Hematopoietic multipotent progenitor cell treated with erythropoietin and hydrocortisone succinate and interleukin-3 and kit ligand, for 17 days (in vitro differentiated cells): ENCODE data around the gene COLGALT1.
"Not testable (repeated sequence)": the region's sequence is repeated elsewhere in the genome, so short reads cannot be mapped to it uniquely, and the experiment has no call there.

Experiments used
- DNase-seq: peaks from one replicate; pipeline ENCODE4 v3.0.0-alpha.2; 2015; ENCODE audit warnings: low spot score

The COLGALT1 gene

GRCh38 chr19:17555480-17555928 is at the start of gene COLGALT1:
Gene COLGALT1 (plus strand): TSS chr19:17555649. CDS start chr19:17555714, 65 bp downstream.
- peak; percentile 99 for DNase-seq

GRCh38 chr19:17506745-17507144 is 48.7 kb upstream of the COLGALT1 start:
- no peak for DNase-seq

GRCh38 chr19:17508558-17508933 is 46.9 kb upstream of the COLGALT1 start:
- DNase-seq, result not testable (repeated sequence)

DNA sequence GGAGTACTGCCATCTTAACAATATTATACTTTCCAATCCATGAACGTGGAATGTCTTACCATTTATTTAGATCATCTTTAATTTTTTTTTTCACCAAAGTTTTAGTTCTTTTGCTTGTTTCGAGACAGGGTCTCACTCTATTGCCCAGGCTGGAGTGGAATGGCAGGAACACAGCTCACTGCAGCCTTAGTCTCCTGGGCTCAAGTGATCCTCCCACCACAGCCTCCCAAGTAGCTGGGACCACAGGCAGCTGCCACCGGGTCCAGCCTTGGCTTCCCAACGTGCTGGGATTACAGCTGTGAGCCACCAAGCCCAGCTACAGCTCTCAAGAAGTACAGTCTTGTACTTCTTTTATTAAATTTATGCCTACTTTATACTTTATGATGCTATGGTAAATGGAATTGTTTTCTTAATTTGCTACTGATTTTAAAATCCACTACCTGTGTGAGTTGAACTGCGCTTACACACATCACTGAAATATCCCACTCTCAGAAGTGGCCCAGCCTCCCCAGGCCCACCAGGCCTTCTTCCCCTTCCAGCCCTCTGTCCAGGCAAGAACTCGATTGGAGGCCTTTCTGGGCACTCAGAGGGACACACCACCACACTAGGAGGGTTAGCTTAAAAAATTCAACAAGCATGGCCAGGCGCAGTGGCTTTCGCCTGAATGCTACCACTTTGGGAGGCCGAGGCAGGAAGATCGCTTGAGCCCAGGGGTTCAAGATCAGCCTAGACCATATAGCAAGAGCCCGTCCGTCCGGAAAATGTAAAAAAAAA is 45.0 kb upstream of the COLGALT1 start:
- DNase-seq, result no peak

- DNase-seq, result peak; percentile 77
These were observed 43.5 kb upstream of the COLGALT1 start for GRCh38 chr19:17511724-17512573.

DNA sequence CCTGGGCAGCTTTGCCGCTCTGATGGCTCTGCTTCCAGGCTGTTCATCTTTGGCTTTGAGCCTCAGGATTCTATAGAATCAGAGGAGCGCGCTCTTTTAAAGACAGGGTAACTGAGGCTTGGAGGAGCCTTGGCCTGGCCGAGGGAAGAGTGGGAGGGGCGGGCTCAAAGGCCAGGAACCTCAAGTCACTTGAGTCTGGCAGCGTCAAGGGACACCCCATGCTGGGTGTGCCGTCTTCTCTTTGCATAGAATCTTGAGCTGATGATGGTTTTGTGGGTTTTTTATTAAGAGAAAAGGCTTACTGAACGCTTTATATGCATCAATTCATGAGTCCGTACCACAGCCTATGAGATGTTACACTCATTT is 42.9 kb upstream of the COLGALT1 start:
- no peak for DNase-seq

DNA sequence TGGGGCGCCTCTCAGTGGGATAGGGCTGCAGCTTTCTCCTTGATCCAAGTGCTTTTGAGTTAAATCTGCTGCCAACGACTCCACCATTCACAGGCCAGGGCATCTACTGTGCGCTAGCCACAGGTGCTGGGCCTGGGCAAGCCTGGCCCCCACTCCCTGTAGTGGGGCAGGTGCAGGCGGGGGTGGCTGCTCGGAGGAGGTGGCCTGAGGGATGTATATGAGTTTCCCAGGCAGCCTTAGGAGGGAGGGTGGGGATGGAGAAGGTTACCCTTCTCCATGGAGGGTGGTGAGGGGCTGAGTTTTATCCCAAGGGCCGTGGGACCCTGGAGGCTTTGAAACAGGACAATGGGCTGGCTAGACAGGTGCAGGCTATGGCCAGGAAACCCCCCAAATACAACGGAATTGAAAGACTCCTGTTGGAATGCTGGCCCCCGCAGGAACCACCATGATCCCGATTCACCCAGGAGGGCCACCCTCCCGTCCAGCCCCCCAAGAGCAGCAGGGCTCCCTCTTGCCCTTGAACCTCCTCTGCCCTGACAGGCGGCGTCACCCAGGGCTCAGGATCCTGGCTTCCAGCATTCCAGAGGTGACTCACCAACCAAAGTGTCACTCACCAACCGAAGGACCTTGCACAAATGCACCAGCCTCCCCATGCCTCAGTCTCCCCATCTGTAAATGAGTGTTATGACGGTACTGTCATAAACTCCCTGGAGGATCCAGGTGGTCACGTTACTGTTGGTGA is 39.9 kb upstream of the COLGALT1 start:
- no peak for DNase-seq

DNA sequence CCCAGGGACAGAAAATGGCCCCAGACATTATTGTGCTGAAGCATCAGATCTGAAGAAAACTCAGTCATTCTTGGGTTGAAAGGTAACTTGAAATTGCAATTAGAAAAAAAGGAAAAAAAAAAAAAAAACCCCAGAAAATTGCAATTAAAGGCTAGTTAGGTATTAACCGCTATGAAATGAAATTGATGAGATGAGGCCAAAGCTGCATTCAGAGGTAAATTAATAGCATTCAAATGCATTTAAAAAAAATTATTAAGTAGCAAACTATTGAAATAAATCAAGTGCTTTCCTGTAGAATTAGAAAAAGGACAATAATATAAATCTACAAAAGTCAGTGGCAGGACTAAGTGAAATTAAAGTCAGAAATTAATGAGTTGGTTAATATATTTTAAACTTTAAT is 37.6 kb upstream of the COLGALT1 start:
- no peak for DNase-seq

DNA sequence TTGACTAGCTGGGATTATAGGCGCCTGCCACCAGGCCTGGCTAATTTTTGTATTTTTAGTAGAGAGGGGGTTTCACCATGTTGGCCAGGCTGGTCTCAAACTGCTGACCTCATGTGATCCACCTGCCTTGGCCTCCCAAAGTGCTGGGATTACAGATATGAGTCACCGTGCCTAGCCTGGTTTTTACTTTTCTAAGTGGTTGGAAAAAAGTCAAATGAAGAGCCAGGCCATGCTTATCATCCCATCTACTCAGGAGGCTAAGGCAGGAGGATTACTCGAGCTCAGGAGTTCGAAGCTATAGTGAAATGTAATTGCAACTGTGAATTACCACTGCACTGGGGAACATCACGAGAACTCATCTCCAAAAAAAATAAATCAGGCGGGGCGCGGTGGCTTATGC is 36.8 kb upstream of the COLGALT1 start:
- not testable (repeated sequence) for DNase-seq

- no peak for DNase-seq
These were observed 35.5 kb upstream of the COLGALT1 start for GRCh38 chr19:17519967-17520366.

GRCh38 chr19:17520865-17521264 is 34.6 kb upstream of the COLGALT1 start:
- DNase-seq, result no peak

GRCh38 chr19:17522988-17523872 is 32.2 kb upstream of the COLGALT1 start:
- DNase-seq, result no peak

- no peak for DNase-seq
These were observed 30.8 kb upstream of the COLGALT1 start for GRCh38 chr19:17524651-17525050.

DNA sequence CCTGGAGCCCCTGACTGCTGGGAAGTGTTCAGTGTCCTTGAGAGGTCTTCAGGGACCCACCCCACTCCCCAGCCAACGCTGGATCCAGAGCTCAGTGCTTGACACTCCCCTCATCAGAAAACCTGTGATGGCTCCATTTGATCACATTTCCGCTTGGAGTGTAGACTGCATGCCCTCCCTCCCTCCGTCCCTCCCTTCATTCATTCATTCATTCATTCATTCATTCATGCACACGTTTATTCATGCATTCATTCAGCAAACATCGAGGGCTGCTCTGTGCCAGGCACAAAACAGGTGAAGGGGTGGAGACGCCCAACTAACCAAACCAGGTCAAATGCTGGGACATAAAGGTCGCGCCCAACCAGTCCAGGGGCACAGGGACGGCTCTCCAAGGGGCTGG is 30.3 kb upstream of the COLGALT1 start:
- no peak for DNase-seq

- no peak for DNase-seq
These were observed 28.5 kb upstream of the COLGALT1 start for GRCh38 chr19:17526922-17527321.

- no peak for DNase-seq
These were observed 28.1 kb upstream of the COLGALT1 start for GRCh38 chr19:17527326-17527725.

- no peak for DNase-seq
These were observed 26.8 kb upstream of the COLGALT1 start for GRCh38 chr19:17528610-17529009.

DNA sequence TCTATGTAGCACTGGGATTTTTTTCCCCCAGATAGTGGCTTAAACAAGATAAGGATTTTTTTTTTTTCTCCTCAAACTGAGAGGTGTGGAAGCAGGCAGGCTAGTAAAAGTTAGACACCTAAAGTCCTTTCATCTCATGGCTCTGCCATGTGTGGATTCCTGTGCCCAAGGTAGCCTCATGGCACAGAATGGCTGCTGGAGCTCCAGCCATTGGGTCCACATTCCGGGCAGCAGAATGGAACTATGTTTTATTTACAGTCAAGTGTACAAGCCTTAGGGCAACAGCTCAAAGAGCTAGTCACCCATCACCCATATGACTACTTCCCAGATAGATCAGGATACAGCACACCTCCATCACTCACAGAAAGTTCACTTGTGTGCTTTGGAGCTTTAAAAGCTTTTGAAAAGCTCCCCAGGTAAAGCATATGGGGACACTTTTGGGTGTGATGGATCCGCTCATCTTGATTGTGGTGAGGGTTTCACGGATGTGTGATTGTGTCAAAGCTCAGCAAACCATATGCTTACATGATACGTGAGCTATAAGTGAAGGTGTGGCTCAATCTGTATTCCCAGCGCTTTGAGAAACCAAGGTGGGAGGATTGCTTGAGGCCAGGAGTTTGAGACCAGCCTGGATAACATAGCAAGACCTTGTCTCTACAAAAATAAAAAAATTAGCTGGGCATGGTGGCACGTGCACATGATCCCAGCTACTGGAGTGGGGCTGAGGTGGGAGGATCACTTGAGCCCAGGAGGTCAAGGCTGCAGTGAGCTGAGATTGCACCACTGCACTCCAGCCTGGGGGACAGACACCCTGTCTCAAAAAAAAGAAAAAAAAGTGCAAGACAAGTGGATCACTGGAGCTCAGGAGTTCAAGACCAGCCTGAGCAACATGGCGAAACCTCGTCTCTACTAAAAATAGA is 25.9 kb upstream of the COLGALT1 start:
- DNase-seq, result no peak

DNA sequence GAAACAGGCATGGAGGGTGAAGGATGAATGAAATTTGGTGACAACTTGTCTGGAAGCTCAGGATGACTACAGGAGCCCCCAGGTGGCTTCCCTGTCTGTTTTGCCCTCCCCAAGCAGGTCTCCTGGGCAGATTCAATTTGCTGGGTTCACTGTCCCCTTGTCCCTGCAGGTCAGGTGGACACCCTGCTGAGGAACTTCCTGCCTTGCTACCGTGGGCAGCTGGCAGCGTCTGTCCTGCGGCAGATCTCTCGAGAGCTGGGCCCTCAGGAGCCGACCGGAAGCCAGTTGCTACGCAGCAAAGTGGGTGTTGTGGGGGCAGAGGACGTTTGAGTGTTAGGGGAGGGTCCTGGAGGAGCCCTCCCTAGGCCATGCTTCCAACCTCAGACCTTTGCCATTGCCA is 24.9 kb upstream of the COLGALT1 start:
- DNase-seq, result no peak

DNA sequence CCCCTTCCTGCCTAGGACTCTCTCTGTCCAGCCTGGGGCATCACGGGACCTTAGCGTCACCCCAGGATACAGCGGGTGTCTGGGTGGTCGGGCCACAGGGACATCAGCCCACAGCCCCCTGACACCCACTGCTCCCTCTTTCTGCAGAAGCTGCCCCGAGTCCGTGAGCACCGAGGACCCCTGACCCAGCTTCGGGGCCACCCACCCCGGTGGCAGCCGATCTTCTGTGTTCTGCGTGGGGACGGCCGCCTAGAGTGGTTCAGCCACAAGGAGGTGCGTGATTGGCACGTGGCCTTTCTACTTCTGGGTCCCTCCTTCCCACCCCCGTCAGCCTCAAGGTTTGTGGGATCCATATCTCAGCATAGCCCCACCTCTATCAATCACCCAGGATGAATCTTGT is 23.3 kb upstream of the COLGALT1 start:
- no peak for DNase-seq
